Heart left ventricle (tissue), 16 donors: ENCODE measurements around the gene FBXL4. TPM values are rescaled to one million over a fixed set of nuclear protein-coding genes. Genes with fewer than 3 reads are reported as not detected.

ENCODE experiments used
- ATAC-seq, 4 donors: fragments of 200-7000 bp; cut with Tn5 transposase; one replicate each; pipeline ENCODE4 v1.9.1; 2020 to 2022; ENCODE audit warnings: moderate library complexity in 4 of 4, mild to moderate bottlenecking in 3 of 4, moderate number of reproducible peaks in 1 of 4
- DNase-seq, 5 donors: peaks; one replicate each; pipeline ENCODE4 v3.0.0-alpha.2; 2020
- H3K27ac ChIP-seq, 12 donors: fragments of 200-600 bp; sonication (generic) in 4 of 12; one replicate each; pipeline versions ENCODE4 v1.5.0 to v1.8.0; 2016 to 2022; ENCODE audit warnings: mild to moderate bottlenecking in 2 of 12
- H3K27me3 ChIP-seq, 9 donors: fragments of 200-600 bp; sonication (generic) in 2 of 9; one replicate each; pipeline versions ENCODE4 v1.5.1 to v1.8.0; 2016 to 2022; ENCODE audit warnings: mild to moderate bottlenecking in 3 of 9
- H3K36me3 ChIP-seq, 9 donors: fragments of 200-600 bp; sonication (generic) in 2 of 9; one replicate each; pipeline versions ENCODE4 v1.5.0 to v1.8.0; 2018 to 2022; ENCODE audit warnings: mild to moderate bottlenecking in 2 of 9
- H3K4me1 ChIP-seq, 12 donors: fragments of 200-600 bp; sonication (generic) in 4 of 12; one replicate each; pipeline versions ENCODE4 v1.5.0 to v1.8.0; 2016 to 2022; ENCODE audit warnings: mild to moderate bottlenecking in 3 of 12
- H3K4me3 ChIP-seq, 12 donors: fragments of 200-600 bp; sonication (generic) in 4 of 12; one replicate each; pipeline versions ENCODE4 v1.5.0 to v1.8.0; 2017 to 2022; ENCODE audit warnings: mild to moderate bottlenecking in 9 of 12, moderate library complexity in 4 of 12
- H3K9me3 ChIP-seq, 12 donors: fragments of 200-600 bp; sonication (generic) in 4 of 12; one replicate each; pipeline versions ENCODE4 v1.5.0 to v1.8.0; 2016 to 2022; ENCODE audit warnings: mild to moderate bottlenecking in 1 of 12
- CTCF ChIP-seq, 12 donors: fragments of 200-600 bp; sonication (generic) in 4 of 12; IDR thresholded peaks; one replicate each; pipeline versions ENCODE4 v1.5.0 to v1.8.0; 2018 to 2022; ENCODE audit warnings: antibody characterized with exemption in 12 of 12, mild to moderate bottlenecking in 5 of 12
- POLR2A ChIP-seq, 2 donors: fragments of 450-650 bp; IDR thresholded peaks; one replicate each; pipeline ENCODE4 v1.6.1; 2017; ENCODE audit warnings: antibody characterized with exemption in 2 of 2, mild to moderate bottlenecking in 2 of 2, moderate library complexity in 2 of 2
- WGBS, 4 donors: extraction: QIAGEN DNeasy Blood & Tissue Kit in 2 of 4; methylation state at CpG; one replicate each; pipeline versions ENCODE4 v1.1.5 to v1.1.7; 2013 to 2018; 5-methylcytosine and 5-hydroxymethylcytosine counted together
- intact Hi-C, 10 donors: fragments of 100-400 bp; cut with DNase I; formaldehyde crosslinking; loops; one replicate each; pipeline versions ENCODE4 v1.11.1 to v1.14.2; 2022
- polyA plus RNA-seq, 2 donors: library from polyadenylated mRNA; stranded (reverse); fragments of 200-250 nt; gene quantifications; one replicate each; pipeline ENCODE4 v1.2.3, GENCODE V29; 2013
- total RNA-seq, 9 donors: library from RNA; depleted of rRNA in 2 of 9; stranded (reverse); fragments of >200 nt in 2 of 9; fragmentation: NEBNext Ultra II Directional in 3 of 9; extraction: Animal tissue kit (Norgen Biotek cat#: 25700) in 3 of 9; gene quantifications; one replicate each; pipeline versions ENCODE4 v1.1.0 to v1.2.4, GENCODE V29; 2016 to 2023
- donor health status: ischemic (EF 13 %, LVEDD 7.1; RV severe dilation, severe dysfunction).
- donor health status: healthy with polysubstance abuse.
- donor health status: DM: no; HTN: yes; CAD: no.
- donor health status: DM: no; HTN: no; CAD: no.
- donor health status: ischemic (EF 25% LVEDD 6.9; RV normal size, moderate dysfunction).
- donor health status: ischemic (EF 25% LVEDD 5.7; RV mildly dilated, moderate dysfunction).
- donor health status: healthy.
- donor health status: DM: yes; HTN: yes; CAD: no.
- donor health status: ischemic (EF 35%, LVEDD 5.7; RV mildly dilated, moderate dysfunction).
- donor health status: nonischemic (EF 11% LVEDD 7.7; RV severe dilation, severe dysfunction).
- donor health status: DM: yes; HTN: yes; CAD: no.
- donor health status: PGD.
- donor health status: ischemic (EF 29% LVEDD 5.4; RV normal size, mild dysfunction).
- donor health status: nonischemic (EF 23%, LVEDD 6.1; RV moderate dilation, normal function).

FBXL4 gene
- total and polyA plus RNA-seq, 11 donors = 2.9 to 22.0 (median 15.9) TPM

DNA sequence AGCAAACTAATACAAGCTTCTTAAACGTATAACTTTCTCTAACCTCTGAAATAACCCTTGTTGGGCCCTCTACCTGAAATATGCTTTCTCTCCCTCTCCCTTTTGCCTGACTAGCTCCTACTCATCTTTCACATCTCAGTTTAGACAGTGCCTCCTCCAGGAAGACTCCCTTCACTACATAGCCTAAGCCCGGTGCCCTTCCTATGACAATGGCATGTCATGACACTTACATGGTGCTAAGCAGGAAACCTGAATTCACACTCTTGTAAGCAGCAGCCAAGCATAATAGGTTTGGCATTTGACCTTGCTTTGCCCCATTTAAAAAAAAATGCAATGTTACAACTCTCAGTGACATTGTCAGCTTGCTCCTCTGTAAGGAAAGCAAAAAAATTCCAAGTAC, 33.1 kb upstream of the FBXL4 start:
- 59 to 75% (median 65%) methylated on average over 2 of the region's 2 CpGs for WGBS, 4 donors
- intact Hi-C loops = no loop called here
- DNase-seq = no peak
- no peaks in the 10 kb centered on the region for H3K9me3 ChIP-seq
- no peak overlapping the region for H3K4me3 ChIP-seq
- H3K36me3 ChIP-seq = no peaks in the 10 kb centered on the region
- ATAC-seq = peak in 1 of 4 donors; percentile 39
- TF ChIP-seq POLR2A (IDR thresholded peaks at IDR 0.05) (no peak), CTCF (IDR thresholded peaks at IDR 0.05) (peak in 1 of 12 donors; percentile 2)
- peaks cover 0 to 27% (median 4%) of the 10 kb centered on the region in 12 donors for H3K4me1 ChIP-seq
- H3K27me3 ChIP-seq = no peaks in the 10 kb centered on the region
- no peak overlapping the region for H3K27ac ChIP-seq

DNA sequence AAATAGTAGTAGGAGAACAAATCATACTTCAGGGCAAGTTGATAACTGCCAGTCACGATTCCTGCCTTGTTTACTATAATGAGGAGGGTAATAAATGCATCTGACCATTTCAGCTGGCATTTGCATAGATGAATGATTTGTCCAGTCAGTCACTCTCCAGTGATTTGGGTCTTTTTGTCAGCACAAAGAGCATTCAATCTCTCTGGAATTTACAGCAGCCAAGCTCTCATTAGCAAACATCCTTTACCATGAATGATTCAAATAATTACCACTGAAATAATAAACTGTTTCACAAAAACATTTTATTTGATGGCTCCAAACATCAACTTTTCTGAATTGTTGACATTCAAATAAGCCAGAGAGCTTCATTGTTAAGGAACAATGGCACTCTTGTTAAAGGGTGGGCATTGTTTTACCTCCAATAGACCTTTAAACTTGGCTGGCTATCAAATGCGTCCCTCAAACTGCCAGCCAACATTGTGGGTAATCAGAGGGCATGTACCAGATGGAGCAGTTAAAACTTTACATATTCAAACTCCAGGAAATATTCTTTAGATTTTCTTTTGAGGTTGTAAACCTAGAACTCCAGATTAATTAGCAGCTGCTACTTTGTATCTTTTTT, 30.0 kb upstream of the FBXL4 start:
- no peaks in the 10 kb centered on the region for H3K9me3 ChIP-seq
- no peak overlapping the region for H3K4me3 ChIP-seq
- no peak overlapping the region for H3K27ac ChIP-seq
- WGBS, 4 donors = 29 to 46% (median 41%) methylated on average over 2 of the region's 2 CpGs
- H3K36me3 ChIP-seq = no peaks in the 10 kb centered on the region
- H3K4me1 ChIP-seq = peaks cover 0 to 27% (median 4%) of the 10 kb centered on the region in 12 donors
- ATAC-seq (no peak), DNase-seq (no peak)
- no peak for TF ChIP-seq POLR2A (IDR thresholded peaks at IDR 0.05)
- TF ChIP-seq CTCF (IDR thresholded peaks at IDR 0.05) = no peak
- intact Hi-C loops = no loop called here
- no peaks in the 10 kb centered on the region for H3K27me3 ChIP-seq

DNA sequence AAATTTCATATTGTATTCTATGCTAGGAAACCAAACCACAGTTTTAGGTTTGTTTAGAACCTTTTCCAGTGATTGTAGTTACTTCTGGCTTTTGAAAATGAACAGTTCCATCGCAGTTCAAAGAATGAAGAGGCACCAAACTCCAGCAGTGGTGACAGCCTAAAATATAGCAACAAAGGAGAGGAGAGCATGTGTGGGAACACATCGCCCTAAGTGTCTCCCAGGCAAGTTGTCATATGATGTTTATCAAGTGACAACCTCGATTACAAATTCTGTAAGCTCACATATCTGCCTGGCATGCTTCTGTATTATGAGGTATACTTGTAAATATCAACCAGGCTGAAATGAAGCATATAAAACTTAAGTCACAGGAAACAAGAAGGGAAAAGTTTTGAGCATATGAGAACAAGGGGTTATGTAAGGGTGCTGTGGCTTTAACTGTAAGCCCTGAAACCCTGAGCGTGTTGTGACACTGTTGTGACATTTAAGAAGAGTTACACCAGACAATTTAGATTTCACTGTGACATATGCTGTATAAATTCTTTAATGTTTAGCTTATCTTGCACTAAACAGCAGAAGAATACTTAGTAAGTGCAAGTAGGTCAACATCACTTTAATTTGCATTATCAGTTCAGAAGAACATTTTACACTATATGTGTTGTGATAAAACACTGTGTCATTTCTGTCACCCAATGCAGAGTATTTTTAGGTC, 29.1 kb upstream of the FBXL4 start:
- DNase-seq = no peak
- H3K36me3 ChIP-seq = no peaks in the 10 kb centered on the region
- no peak overlapping the region for H3K4me3 ChIP-seq
- H3K4me1 ChIP-seq = peaks cover 0 to 27% (median 4%) of the 10 kb centered on the region in 12 donors
- ATAC-seq = peak in 3 of 4 donors; percentile 48 to 69 (median 58)
- WGBS, 4 donors = 35 to 46% (median 41%) methylated on average over 4 of the region's 4 CpGs
- H3K27ac ChIP-seq = no peak overlapping the region
- intact Hi-C loops = no loop called here
- H3K27me3 ChIP-seq = no peaks in the 10 kb centered on the region
- no peak for TF ChIP-seq POLR2A (IDR thresholded peaks at IDR 0.05)
- TF ChIP-seq CTCF (IDR thresholded peaks at IDR 0.05) = no peak
- no peaks in the 10 kb centered on the region for H3K9me3 ChIP-seq

DNA sequence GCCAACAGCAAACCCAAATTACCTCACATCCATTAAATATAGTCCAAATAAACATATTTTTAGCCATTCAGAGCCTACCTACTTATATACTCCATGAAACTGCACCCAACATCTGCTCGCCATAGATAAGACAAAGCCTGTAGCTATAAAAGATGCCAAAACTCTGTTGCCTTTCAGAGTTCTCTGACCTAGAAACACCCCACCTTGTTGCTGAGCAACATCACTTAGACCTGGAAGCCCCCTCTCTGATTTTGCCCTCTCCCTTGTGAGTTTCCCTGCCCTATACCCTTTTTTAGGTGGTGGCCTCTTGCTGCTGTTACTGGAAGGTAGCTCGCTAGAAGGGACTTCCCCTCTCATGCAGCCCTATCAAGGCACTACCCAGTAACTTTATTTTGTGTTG, 27.7 kb upstream of the FBXL4 start:
- Histone ChIP-seq H3K27me3 (no peaks in the 10 kb centered on the region), H3K4me1 (peaks cover 0 to 27% (median 4%) of the 10 kb centered on the region in 12 donors), H3K4me3 (no peak overlapping the region), H3K36me3 (no peaks in the 10 kb centered on the region), H3K27ac (no peak overlapping the region), H3K9me3 (no peaks in the 10 kb centered on the region)
- 80 to 89% (median 84%) methylated on average over 2 of the region's 2 CpGs for WGBS, 4 donors
- intact Hi-C loops = no loop called here
- ATAC-seq = no peak
- no peak for TF ChIP-seq CTCF (IDR thresholded peaks at IDR 0.05)
- TF ChIP-seq POLR2A (IDR thresholded peaks at IDR 0.05) = no peak
- no peak for DNase-seq
